Vagina (tissue), 2 donors: ENCODE results near the gene NKPD1. TPM values are rescaled to one million over a fixed set of nuclear protein-coding genes. Genes with fewer than 3 reads are reported as not detected.

Experiments
- DNase-seq, 2 donors: peaks; one replicate each; pipeline ENCODE4 v3.0.0-alpha.2; 2017; ENCODE audit errors: extremely low spot score in 2 of 2
- H3K27ac ChIP-seq: fragments of 200-600 bp; sonication (generic); one replicate; pipeline ENCODE4 v1.5.1; 2019
- H3K27me3 ChIP-seq: fragments of 200-600 bp; sonication (generic); one replicate; pipeline ENCODE4 v1.5.1; 2019
- H3K36me3 ChIP-seq, 2 donors: fragments of 200-600 bp; sonication (generic); one replicate each; pipeline ENCODE4 v1.5.1; 2017 to 2019
- H3K4me1 ChIP-seq: fragments of 200-600 bp; sonication (generic); one replicate; pipeline ENCODE4 v1.5.1; 2019
- H3K4me3 ChIP-seq, 2 donors: fragments of 200-600 bp; sonication (generic); 1 replicate in 1 of 2; 2 replicates in 1 of 2; pipeline ENCODE4 v1.5.1; 2016 to 2019
- H3K9me3 ChIP-seq: fragments of 200-600 bp; sonication (generic); one replicate; pipeline ENCODE4 v1.5.1; 2019
- POLR2A ChIP-seq, 2 donors: fragments of 450-650 bp; IDR thresholded peaks; one replicate each; pipeline ENCODE4 v1.6.1; 2017; ENCODE audit warnings: antibody characterized with exemption in 2 of 2, mild to moderate bottlenecking in 2 of 2, moderate library complexity in 2 of 2
- POLR2AphosphoS5 ChIP-seq, 2 donors: sonication (generic); formaldehyde crosslinking; IDR thresholded peaks; one replicate each; pipeline ENCODE4 v1.9.0; 2017; ENCODE audit warnings: antibody characterized with exemption in 2 of 2, mild to moderate bottlenecking in 2 of 2, low read depth in 1 of 2; ENCODE audit not compliant: insufficient read depth in 1 of 2
- intact Hi-C: fragments of 100-400 bp; cut with DNase I; formaldehyde crosslinking; loops from one replicate; pipeline ENCODE4 v1.15.1; 2023
- total RNA-seq: library from RNA; depleted of rRNA; stranded (reverse); fragments of >200 nt; gene quantifications from one replicate; pipeline ENCODE4 v1.2.3, GENCODE V29; 2016
- TF ChIP-seq, protein P1 (sequence below), 3 experiments: fragments of 450-650 bp in 2 of 3; fragments of 200-600 bp in 1 of 3; sonication (generic) in 1 of 3; IDR thresholded peaks; one replicate each; pipeline ENCODE4 v1.5.1; 2017 to 2019; ENCODE audit warnings: antibody characterized with exemption in 3 of 3, mild to moderate bottlenecking in 2 of 3, moderate library complexity in 2 of 3

Gene NKPD1
- total RNA-seq, 1 donor from 2014 or later = 14.0 TPM

DNA sequence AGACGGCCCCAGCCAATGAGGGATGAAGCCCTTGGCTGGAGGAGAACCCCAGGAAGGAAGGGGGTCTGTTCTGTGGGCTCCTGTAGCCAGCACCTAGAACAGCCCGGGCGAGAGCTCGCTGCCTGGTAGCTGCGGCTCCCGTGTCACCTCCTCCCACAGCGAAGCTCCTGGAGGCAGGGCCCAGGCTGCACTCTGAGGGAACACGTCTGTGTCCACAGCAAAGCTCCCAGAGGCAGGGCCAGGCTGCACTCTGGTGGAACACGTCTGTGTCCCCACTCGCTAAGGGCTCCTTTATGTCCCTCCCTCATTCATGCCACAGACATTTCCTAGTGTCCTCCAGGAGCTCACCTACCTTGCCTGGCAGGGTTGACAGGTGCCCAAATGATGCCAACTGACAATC, 8.8 kb upstream of the NKPD1 start:
- intact Hi-C loops = no loop called here
- Histone ChIP-seq H3K4me3 (no peak overlapping the region), H3K27ac (no peak overlapping the region), H3K36me3 (no peaks in the 10 kb centered on the region), H3K4me1 (peaks cover 32% of the 10 kb centered on the region), H3K27me3 (no peaks in the 10 kb centered on the region), H3K9me3 (no peaks in the 10 kb centered on the region)
- TF ChIP-seq POLR2AphosphoS5 (IDR thresholded peaks at IDR 0.05; ENCODE audit: insufficient read depth in 1 of 2, low read depth in 1 of 2) = no peak
- TF ChIP-seq, protein P1, sequence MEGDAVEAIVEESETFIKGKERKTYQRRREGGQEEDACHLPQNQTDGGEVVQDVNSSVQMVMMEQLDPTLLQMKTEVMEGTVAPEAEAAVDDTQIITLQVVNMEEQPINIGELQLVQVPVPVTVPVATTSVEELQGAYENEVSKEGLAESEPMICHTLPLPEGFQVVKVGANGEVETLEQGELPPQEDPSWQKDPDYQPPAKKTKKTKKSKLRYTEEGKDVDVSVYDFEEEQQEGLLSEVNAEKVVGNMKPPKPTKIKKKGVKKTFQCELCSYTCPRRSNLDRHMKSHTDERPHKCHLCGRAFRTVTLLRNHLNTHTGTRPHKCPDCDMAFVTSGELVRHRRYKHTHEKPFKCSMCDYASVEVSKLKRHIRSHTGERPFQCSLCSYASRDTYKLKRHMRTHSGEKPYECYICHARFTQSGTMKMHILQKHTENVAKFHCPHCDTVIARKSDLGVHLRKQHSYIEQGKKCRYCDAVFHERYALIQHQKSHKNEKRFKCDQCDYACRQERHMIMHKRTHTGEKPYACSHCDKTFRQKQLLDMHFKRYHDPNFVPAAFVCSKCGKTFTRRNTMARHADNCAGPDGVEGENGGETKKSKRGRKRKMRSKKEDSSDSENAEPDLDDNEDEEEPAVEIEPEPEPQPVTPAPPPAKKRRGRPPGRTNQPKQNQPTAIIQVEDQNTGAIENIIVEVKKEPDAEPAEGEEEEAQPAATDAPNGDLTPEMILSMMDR (IDR thresholded peaks at IDR 0.05) = no peak
- TF ChIP-seq POLR2A (IDR thresholded peaks at IDR 0.05) = no peak
- no peak for DNase-seq

DNA sequence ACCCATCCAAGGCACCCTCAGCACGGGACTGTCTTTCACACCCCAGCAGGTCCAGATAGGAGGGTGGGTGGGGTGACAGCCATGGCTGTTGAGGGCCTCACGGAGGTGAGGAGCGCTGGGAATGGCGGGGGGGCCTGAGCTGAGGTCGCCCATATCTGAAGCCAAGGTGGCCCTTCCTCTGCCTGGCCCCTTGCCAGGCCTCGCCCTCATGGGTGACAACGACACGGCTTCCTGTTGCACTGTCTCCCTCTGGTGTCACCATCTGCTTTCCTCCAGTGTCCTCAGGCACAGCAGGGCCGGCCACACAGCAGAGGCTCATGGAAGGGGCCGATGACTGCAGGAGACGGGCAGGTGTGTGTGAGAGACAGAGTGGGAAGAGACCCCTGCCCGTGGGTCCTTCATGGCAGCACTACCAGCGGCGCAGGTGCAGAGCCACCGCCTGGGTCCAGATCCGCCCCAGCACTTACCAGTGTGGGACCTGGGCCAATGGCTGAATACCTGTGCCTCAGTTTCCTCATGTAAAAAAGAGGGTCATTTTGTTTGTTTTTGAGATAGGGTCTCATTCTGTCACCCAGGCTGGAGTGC, 8.1 kb upstream of the NKPD1 start:
- intact Hi-C loops = no loop called here
- peaks cover 40% of the 10 kb centered on the region for H3K4me1 ChIP-seq

DNA sequence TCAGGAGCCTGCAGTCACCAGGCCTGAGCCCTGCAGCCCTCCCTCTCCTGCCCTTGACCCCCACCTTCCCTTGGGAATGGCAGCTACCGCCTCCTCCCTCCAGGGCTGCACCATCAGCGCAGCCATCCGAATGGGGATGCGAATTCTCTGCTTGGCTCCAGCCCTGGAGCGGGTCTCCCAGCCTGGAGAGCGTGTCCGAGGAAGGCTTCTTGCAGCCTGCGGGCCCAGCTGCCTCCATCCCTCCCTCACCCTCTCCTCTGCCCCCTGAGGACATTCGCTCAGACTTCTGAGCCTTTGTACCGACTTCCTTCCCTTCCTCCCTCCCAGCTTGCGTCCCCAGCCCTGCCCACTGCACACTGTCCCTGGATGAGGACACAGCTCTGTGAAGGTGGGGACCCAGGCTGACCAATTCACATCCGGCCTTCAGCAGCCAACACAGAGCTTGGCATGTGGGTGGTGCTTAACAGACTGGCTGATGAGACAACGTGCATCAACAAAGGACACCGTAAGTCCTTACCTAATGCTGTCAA, 6.0 kb upstream of the NKPD1 start:
- intact Hi-C loops = no loop called here
- peaks cover 51% of the 10 kb centered on the region for H3K4me1 ChIP-seq
- TF ChIP-seq, protein P1 (IDR thresholded peaks at IDR 0.05) = no peak
- TF ChIP-seq POLR2A (IDR thresholded peaks at IDR 0.05) (no peak), POLR2AphosphoS5 (IDR thresholded peaks at IDR 0.05; ENCODE audit: insufficient read depth in 1 of 2, low read depth in 1 of 2) (no peak)
- DNase-seq = no peak
- no peaks in the 10 kb centered on the region for H3K27me3 ChIP-seq
- H3K4me3 ChIP-seq = no peak overlapping the region
- no peaks in the 10 kb centered on the region for H3K9me3 ChIP-seq
- H3K27ac ChIP-seq = no peak overlapping the region
- H3K36me3 ChIP-seq = no peaks in the 10 kb centered on the region

More for the DNA sequence above, 8.1 kb upstream of the NKPD1 start:
- no peak for DNase-seq
- TF ChIP-seq, protein P1 (IDR thresholded peaks at IDR 0.05) = no peak
- TF ChIP-seq POLR2A (IDR thresholded peaks at IDR 0.05) (no peak), POLR2AphosphoS5 (IDR thresholded peaks at IDR 0.05; ENCODE audit: insufficient read depth in 1 of 2, low read depth in 1 of 2) (no peak)
- Histone ChIP-seq H3K9me3 (no peaks in the 10 kb centered on the region), H3K4me3 (no peak overlapping the region), H3K36me3 (no peaks in the 10 kb centered on the region), H3K27ac (no peak overlapping the region), H3K27me3 (no peaks in the 10 kb centered on the region)

DNA sequence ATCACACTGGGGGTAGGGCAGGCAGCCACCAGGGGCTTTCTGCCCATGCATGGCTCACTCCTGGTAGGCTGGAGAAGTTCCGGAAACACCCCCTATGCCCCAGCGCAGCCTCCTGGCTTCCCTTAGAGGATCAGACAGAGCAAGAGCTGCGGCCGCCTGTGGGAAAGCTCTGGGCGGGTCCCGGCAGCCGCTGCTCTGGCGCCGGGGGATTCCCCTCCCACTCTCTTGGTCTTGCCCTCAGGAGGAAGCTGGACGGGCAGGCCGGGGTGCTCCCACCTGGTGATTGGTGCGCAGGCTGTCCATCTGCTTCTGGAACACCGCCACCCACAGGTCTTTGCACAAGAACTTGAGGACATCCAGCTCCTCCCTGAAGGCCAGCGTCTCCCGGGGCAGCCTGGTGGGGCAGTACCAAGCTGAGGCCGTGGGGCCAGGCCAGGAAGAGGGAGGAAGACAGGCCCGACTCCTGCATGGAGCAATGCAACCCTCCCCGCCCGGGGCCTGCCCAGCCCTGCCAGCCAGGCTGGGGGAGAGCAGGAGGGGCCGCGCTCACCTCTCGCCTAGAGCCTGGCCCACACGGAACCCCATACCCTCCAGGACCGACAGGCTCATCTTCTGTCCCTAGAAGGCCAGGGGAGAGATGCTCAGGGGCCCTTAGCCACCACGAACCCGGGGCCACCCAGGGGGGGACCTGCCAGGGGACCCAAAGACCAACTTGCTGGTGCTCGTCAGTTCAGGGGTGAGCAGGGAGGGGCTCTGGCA, 4.0 kb upstream of the NKPD1 start:
- H3K27me3 ChIP-seq = no peaks in the 10 kb centered on the region
- DNase-seq = no peak
- TF ChIP-seq POLR2AphosphoS5 (IDR thresholded peaks at IDR 0.05; ENCODE audit: insufficient read depth in 1 of 2, low read depth in 1 of 2) = no peak
- TF ChIP-seq POLR2A (IDR thresholded peaks at IDR 0.05) = no peak
- TF ChIP-seq, protein P1 (IDR thresholded peaks at IDR 0.05) = no peak
- no peaks in the 10 kb centered on the region for H3K36me3 ChIP-seq
- intact Hi-C loops = no loop called here
- H3K4me3 ChIP-seq = no peak overlapping the region
- no peak overlapping the region for H3K27ac ChIP-seq
- peaks cover 58% of the 10 kb centered on the region for H3K4me1 ChIP-seq
- H3K9me3 ChIP-seq = no peaks in the 10 kb centered on the region
